Loucy (cell line): ENCODE data around the gene PTPRA.

ENCODE experiments used
- EZH2phosphoT487 ChIP-seq: fragments of 200-600 bp; IDR thresholded peaks from 2 replicates; pipeline ENCODE4 v1.6.1; 2018; ENCODE audit warnings: antibody characterized with exemption, mild to moderate bottlenecking, moderate library complexity, borderline replicate concordance
- TF ChIP-seq, protein P1 (sequence below): fragments of 200-600 bp; sonication (generic); conservative IDR thresholded peaks from 2 replicates; pipeline ENCODE4 v1.5.1; 2014; ENCODE audit warnings: mild to moderate bottlenecking, antibody characterized with exemption, low read length

DNA sequence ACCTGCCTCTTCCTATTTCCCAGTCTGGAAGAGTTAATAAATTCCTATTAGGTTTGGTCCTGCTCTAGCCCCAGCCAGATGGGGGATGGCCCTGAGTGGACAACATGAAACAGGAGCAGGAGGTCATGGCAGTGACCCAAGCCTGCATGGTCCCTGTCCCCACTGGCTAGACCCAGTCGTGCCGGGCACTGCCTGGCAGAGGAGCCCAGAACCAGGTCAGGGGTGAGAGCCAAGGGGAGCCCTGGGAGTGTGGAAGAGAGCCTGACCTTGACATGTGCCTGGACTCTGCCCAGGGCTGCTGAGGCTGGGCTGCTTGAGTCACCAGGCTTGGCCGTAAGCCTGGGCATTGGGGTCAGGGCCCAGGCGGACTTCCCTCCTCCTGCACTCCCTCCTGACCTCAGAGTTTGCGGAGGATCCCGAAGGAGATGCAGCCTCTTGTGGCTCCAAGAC lies 207.7 kb downstream of the PTPRA start:
- TF ChIP-seq, protein P1, sequence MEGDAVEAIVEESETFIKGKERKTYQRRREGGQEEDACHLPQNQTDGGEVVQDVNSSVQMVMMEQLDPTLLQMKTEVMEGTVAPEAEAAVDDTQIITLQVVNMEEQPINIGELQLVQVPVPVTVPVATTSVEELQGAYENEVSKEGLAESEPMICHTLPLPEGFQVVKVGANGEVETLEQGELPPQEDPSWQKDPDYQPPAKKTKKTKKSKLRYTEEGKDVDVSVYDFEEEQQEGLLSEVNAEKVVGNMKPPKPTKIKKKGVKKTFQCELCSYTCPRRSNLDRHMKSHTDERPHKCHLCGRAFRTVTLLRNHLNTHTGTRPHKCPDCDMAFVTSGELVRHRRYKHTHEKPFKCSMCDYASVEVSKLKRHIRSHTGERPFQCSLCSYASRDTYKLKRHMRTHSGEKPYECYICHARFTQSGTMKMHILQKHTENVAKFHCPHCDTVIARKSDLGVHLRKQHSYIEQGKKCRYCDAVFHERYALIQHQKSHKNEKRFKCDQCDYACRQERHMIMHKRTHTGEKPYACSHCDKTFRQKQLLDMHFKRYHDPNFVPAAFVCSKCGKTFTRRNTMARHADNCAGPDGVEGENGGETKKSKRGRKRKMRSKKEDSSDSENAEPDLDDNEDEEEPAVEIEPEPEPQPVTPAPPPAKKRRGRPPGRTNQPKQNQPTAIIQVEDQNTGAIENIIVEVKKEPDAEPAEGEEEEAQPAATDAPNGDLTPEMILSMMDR: no peak
- no peak for TF ChIP-seq EZH2phosphoT487
